HG03558 (cell line): ENCODE results near the gene ELOVL5.

Experiments used
- ATAC-seq: cut with Tn5 transposase; IDR thresholded peaks from one replicate; pipeline ENCODE4 v1.9.1; 2021; ENCODE audit warnings: moderate number of reproducible peaks; ENCODE audit not compliant: unreplicated experiment; ENCODE audit errors: extremely low read depth

Gene ELOVL5

DNA sequence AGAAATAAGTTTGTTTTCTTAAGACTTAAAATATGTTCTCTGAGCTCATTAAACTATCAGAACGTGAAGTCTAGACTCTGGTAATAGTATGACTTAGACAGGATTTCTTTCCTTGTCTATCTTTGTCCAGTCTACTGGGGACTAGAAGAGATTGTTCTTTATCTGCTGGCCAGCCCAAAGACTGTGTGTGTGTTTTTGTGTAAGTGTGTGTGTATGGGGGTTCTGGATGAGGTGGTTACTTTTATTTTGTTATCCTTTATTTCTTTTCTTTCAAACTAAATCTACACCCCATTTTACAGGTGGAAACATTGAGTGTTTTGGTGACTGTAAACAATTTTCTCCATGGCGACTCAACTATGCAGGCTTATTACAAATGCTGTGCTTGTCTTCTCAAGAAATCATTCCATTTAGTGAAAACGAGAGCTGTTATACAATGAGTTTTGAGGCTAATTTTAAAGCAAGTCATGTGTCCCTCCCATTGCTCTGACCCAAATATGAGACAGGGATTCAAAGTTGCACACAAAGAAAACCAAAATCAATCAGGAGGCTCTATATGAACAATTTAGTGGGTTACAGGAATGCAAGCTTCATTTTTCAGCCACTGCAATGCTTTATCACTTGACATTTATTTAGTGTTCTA is 97.6 kb downstream of the ELOVL5 start:
- no peak for ATAC-seq

DNA sequence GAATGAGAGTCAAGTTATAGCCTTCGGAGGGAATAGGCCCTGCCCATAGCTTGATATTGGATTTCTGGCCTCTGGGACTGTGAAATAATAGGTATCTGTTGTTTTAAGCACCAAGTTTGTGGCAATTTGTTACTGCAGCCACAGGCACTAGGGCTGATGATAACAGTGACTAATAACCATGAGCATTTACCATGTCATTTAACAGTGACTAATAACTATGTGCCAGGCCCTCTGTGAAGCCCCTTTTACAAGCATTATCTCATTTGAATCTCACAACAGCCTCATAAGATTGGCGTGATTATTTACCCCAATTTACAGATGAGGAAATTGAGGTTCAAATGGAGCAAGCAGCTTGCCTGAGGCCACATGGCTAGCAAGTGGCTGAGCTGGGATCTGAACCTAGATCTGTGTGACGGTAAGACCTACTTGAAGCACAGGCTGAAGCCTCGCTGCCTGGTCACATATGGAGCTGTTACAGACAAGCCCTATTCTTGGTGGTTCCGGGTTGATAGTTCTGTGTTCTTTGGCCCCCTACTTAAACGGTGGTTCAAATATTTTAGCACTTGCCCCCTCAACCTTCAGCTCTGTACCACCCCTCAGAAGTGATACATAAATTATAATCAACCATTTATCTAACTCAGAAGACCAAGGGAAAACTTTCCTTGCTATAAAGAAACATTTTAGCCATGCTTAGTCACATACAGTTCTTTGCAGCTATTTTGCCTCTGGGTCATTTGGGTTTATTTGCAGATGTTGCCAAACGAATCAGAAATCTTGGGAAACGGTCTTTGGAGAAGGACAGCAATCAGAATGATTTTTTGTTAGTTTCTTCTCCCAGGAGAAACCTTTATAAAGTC is 98.3 kb downstream of the ELOVL5 start:
- no peak for ATAC-seq

- no peak for ATAC-seq
Observed at GRCh38 chr6:53246924-53247323, 101.8 kb downstream of the ELOVL5 start.

GRCh38 chr6:53244958-53245357 is 103.8 kb downstream of the ELOVL5 start:
- ATAC-seq: peak; percentile 85

DNA sequence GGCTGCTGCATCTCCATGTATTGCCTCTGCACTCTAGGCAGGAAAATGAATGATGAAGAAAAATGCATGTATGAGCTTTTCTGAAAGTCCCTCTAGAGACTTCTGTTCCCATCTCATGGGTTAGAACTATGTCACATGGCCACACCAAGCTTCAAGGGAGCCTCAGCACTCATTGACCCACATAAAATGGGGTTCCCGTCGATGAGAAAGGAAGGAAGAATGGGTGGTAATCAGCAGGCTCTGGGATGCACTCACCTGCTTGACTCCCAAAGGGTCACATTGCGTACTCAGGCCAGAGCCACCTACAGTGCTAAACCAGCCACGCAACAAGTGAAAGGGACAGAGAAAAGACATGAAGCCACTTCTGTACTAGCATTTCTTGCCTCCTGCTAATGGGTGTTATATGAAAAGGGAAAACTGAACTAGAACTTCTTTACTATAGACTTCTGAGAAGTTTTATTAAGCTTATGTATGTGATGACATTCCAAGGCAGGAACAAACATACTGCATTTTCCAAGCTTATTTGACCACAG is 104.3 kb downstream of the ELOVL5 start:
- no peak for ATAC-seq

GRCh38 chr6:53241938-53242337 is 106.8 kb downstream of the ELOVL5 start:
- no peak for ATAC-seq

DNA sequence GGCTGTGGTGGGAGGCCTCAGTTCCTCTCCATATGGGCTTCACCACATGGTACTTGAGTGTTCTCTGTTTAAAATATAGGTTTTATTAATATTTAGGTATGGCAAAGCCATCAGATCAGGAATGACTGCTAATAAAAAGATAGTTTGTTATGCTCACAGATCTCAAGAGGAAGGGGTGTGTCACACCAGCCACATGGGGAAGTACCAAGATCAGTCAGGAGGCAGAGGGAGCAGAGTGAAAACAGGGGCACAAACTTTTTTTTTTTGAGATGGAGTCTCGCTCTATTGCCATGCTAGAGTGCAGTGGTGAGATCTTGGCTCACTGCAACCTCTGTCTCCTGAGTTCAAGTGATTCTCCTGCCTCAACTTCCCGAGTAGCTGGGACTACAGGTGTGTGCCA is 108.0 kb downstream of the ELOVL5 start:
- no peak for ATAC-seq

DNA sequence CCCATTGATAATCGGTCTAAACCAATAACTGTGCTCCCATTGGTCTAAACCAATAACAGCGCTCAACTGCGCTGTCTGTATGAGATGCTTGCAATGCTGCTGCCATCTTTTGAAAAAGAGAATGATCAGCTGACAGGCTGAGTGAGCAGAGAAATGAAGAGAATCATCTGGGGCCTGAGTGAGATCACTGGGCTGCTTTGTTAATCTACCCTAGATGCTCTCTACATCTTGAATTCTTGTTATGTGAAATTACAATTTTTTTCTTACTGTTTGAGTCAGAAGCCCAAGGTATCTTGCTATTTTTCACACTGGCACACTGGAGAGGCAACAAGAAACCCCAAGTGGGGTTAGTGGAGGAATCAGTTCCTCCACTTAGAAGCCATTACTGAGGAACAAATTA is 108.6 kb downstream of the ELOVL5 start:
- ATAC-seq: no peak

DNA sequence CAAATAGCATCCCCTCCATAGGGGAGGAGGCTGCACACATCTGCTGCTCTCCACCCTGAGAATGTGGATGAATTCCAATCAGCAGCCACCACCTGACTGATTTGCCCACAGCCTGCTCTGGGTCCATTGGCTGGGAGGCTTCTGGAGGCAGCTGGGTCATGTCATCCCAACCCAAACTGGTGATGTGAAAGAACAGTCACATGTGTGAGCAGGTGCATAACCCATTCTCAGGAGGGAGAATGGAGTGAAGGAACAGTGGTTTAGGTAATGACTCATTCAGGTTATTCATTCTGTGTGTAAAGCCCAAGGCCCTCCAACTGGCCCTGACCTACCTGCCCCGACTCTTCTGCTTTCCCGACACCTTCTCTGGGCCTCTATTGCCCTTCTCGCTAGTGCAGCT is 109.2 kb downstream of the ELOVL5 start:
- ATAC-seq: peak; percentile 52

- no peak for ATAC-seq
Observed at GRCh38 chr6:53238311-53238710, 110.4 kb downstream of the ELOVL5 start.

DNA sequence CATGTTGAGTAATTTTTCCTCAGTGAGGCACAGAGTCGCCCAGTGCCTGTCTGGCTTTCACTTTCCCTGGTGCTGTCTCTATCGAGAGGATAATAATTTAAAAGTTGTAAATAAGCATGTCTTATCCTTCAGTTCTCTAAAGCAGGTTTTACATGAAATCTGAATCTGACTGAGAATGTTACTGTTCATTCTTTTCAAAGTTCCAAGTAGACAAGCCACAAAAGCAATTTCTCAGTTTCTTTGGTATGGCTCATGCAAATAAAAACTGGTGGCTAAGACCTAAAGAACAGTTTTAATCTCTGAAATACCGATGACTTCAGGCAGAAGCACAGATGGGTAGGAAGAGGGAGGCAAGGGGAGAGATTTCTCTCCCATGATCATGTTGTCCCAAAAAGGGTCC is 112.5 kb downstream of the ELOVL5 start:
- ATAC-seq: no peak

DNA sequence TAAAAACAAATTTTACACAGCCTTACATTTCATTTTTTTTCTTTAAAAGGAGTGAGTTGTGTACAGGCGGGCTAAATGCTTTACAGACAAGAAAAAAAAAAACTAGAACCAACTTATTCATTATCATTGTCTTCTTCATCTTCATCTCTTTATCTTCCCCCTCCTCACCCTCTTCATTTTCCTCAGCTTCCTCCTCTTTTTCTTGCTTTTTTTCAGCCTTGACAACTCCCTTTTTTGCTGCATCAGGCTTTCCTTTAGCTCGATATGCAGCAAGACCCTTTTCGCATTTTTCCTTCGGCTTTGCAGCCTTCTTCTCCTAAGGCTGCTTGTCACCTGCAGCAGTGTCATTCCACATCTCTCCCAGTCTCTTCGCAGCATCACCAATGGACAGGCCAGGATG is 113.2 kb downstream of the ELOVL5 start:
- no peak for ATAC-seq

DNA sequence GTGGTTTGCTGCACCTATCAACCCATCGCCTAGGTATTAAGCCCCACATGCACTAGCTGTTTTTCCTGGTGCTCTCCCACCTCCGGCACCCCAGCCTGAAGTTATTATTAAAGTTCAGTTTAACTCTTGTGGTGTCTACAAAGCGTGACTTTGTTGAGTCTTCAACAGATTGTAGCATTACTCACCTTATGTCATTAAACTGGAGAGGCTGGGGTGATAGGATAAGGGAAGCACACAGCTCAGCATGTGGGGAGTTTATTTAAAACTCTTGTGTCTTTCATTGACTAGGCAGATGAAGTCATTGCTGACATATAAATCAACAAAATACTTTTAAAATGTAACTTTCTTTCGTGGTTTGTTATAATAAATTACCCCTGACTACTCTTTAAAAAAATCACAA is 115.4 kb downstream of the ELOVL5 start:
- ATAC-seq: no peak

DNA sequence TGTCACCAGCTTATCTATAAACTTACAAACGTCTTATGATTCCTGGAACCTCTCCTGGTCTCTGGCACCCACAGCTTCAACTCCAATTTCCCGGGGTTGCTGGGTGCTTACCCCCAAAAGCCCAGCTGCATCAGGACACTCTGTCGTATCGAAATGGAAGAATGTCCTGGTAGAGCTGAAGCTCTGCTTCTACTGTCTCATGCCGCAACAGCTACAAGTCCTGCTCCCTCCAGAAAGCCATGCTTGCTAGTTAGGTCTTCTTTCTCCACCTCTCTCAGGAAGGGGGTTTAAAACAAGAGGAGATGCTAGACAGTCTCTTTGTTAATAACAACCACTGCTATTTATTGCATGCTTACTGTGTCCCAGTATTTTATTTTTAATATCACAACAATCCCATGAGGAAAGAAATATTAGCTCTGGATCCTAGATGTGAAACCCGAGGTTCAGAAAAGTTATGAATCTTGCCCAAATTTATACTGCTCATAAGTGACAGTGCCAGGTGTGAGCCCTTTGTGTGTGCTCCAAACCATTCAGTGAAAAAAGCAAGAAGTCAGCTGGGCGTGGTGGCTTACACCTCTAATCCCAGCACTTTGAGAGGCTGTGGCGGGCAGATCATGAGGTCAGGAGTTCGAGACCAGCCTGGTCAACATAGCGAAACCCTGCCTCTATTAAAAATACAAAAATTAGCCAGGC is 117.8 kb downstream of the ELOVL5 start:
- no peak for ATAC-seq

DNA sequence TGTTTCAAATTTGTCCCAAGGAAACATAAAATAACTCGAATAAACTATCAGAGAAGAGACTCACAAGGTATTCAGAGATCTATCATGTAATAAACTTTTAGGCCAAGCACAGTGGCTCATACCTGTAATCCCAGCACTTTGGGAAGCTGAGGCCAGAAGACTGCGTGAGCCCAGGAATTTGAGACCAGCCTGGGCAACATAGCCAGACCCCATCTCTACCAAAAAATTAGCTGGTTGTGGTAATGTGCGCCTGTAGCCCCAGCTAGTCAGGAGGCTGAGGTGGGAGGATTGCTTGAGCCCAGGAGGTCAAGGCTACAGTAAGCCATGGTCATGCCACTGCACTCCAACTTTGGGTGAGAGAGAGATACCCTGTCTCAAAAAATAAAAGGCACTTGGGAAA is 120.9 kb downstream of the ELOVL5 start:
- no peak for ATAC-seq

DNA sequence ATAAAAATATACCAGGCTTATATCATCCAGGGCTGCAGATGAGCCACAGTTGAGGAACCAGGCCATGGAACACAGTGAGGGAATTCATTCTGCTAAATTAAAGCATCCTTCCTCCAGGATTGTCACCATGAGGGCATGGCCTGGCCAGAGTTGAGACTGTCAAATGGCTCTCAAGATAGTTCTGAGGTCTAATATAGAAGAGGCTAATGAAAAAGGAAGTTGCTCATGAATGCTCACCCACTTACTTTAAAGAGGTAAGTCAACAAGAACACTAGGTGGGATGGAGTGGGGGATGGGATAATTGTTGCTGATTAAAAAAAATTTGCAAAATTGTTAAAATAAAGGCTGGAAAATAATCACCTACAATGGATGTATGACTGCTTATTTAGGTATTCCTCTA is 128.1 kb downstream of the ELOVL5 start:
- ATAC-seq: no peak
